Neural progenitor cell (in vitro differentiated cells): ENCODE data around the gene SLMAP. TPM values are rescaled to one million over a fixed set of nuclear protein-coding genes. Genes with fewer than 3 reads are reported as not detected.

ENCODE experiments used
- DNase-seq: peaks from one replicate; pipeline ENCODE4 v3.0.0-alpha.2; 2016; ENCODE audit warnings: low spot score
- H2AFZ ChIP-seq: fragments of 200-600 bp; sonication (generic); replicated peaks from 2 replicates; pipeline ENCODE4 v1.6.1; 2016; ENCODE audit warnings: antibody characterized with exemption
- H3F3A ChIP-seq: fragments of 200-600 bp; sonication (generic); 2 replicates; pipeline ENCODE4 v1.6.1; 2016; ENCODE audit warnings: antibody characterized with exemption, low read depth
- H3K27ac ChIP-seq: fragments of 200-600 bp; sonication (generic); 2 replicates; pipeline ENCODE4 v1.5.1; 2016; ENCODE audit warnings: mild to moderate bottlenecking
- H3K27me3 ChIP-seq: fragments of 200-600 bp; sonication (generic); 2 replicates; pipeline ENCODE4 v1.6.1; 2016; ENCODE audit warnings: mild to moderate bottlenecking, moderate library complexity
- H3K36me3 ChIP-seq: fragments of 200-600 bp; sonication (generic); 2 replicates; pipeline ENCODE4 v1.5.1; 2016
- H3K4me1 ChIP-seq: fragments of 200-600 bp; sonication (generic); 2 replicates; pipeline ENCODE4 v1.6.1; 2016; ENCODE audit warnings: mixed run types
- H3K4me2 ChIP-seq: fragments of 200-600 bp; sonication (generic); 2 replicates; pipeline ENCODE4 v1.6.1; 2016
- H3K4me3 ChIP-seq: fragments of 200-600 bp; sonication (generic); 2 replicates; pipeline ENCODE4 v1.5.1; 2016
- H3K79me2 ChIP-seq: fragments of 200-600 bp; sonication (generic); 2 replicates; pipeline ENCODE4 v1.6.1; 2016; ENCODE audit warnings: low read depth
- H3K9ac ChIP-seq: fragments of 200-600 bp; sonication (generic); 2 replicates; pipeline ENCODE4 v1.6.1; 2016
- H3K9me3 ChIP-seq: fragments of 200-600 bp; sonication (generic); 2 replicates; pipeline ENCODE4 v1.5.1; 2016; ENCODE audit warnings: low read depth
- H4K20me1 ChIP-seq: fragments of 200-600 bp; sonication (generic); 2 replicates; pipeline ENCODE4 v1.6.1; 2016; ENCODE audit warnings: low read depth
- H3K27ac Mint-ChIP-seq: 3 replicates; pipeline ENCODE4 v1.8.0; 2021; ENCODE audit warnings: mixed read lengths
- H3K27me3 Mint-ChIP-seq: 2 replicates; pipeline ENCODE4 v1.8.0; 2022; ENCODE audit warnings: low read depth, mild to moderate bottlenecking, inconsistent platforms, moderate library complexity, mixed read lengths; ENCODE audit not compliant: insufficient read depth
- H3K36me3 Mint-ChIP-seq: 3 replicates; pipeline ENCODE4 v1.8.0; 2021; ENCODE audit warnings: mixed read lengths
- H3K4me1 Mint-ChIP-seq: 3 replicates; pipeline ENCODE4 v1.8.0; 2021; ENCODE audit warnings: mixed read lengths
- H3K4me3 Mint-ChIP-seq: 3 replicates; pipeline ENCODE4 v1.8.0; 2021; ENCODE audit warnings: mild to moderate bottlenecking, moderate library complexity, mixed read lengths
- H3K9me3 Mint-ChIP-seq: 3 replicates; pipeline ENCODE4 v1.8.0; 2020; ENCODE audit warnings: mixed read lengths
- EZH2 ChIP-seq: fragments of 200-600 bp; sonication (generic); IDR thresholded peaks from 2 replicates; pipeline ENCODE4 v1.6.1; 2017; ENCODE audit warnings: antibody characterized with exemption, mild to moderate bottlenecking, moderate library complexity
- EZH2phosphoT487 ChIP-seq: fragments of 200-600 bp; sonication (generic); IDR thresholded peaks from 2 replicates; pipeline ENCODE4 v1.6.1; 2017; ENCODE audit warnings: antibody characterized with exemption
- total RNA-seq: library from RNA; depleted of rRNA; stranded (reverse); fragments of >200 nt; gene quantifications from 2 replicates; pipeline ENCODE4 v1.2.3, GENCODE V29; 2015; ENCODE audit warnings: low replicate concordance
- TF ChIP-seq, protein P1 (sequence below): fragments of 200-600 bp; sonication (generic); IDR thresholded peaks from 2 replicates; pipeline ENCODE4 v1.5.1; 2017; ENCODE audit warnings: antibody characterized with exemption, mild to moderate bottlenecking

Gene SLMAP
- total RNA-seq, 1 donor from 2014 or later: 59.4 TPM

DNA sequence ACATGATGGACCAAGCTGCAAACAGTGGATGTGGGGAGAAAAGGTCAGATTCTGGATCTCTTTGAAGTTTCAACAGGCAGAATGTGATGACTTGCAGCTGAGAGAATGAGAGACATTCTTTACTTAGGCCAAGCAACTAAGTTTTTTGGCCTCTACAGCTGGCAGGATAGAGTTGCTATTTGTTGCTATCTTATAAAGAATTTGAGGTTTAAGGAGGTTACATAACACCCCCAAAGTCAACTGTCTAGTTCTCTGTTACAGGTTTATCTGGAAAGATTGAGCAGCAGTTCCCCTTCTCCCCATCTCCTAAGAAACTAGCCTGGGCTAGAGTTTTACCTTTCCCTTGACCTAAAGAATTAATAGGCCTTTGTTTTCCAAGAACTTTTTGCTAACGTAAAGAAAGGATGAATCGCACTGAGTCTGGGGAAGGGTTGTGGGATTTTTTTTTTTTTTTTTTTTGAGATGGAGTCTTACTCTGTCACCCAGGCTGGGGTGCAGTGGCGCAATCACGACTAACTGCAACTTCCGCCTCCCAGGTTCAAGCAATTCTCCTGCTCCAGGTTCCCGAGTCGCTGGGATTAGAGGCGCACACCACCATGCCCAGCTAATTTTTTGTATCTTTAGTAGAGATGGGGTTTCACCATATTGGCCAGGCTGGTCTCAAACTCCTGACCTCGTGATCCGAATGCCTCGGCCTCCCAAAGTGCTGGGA, 26.6 kb upstream of the SLMAP start:
- H3K27me3 ChIP-seq: no peaks in the 10 kb centered on the region
- no peaks in the 10 kb centered on the region for H3K36me3 ChIP-seq
- no peaks in the 10 kb centered on the region for H3K79me2 ChIP-seq
- no peak for TF ChIP-seq EZH2
- TF ChIP-seq, protein P1, sequence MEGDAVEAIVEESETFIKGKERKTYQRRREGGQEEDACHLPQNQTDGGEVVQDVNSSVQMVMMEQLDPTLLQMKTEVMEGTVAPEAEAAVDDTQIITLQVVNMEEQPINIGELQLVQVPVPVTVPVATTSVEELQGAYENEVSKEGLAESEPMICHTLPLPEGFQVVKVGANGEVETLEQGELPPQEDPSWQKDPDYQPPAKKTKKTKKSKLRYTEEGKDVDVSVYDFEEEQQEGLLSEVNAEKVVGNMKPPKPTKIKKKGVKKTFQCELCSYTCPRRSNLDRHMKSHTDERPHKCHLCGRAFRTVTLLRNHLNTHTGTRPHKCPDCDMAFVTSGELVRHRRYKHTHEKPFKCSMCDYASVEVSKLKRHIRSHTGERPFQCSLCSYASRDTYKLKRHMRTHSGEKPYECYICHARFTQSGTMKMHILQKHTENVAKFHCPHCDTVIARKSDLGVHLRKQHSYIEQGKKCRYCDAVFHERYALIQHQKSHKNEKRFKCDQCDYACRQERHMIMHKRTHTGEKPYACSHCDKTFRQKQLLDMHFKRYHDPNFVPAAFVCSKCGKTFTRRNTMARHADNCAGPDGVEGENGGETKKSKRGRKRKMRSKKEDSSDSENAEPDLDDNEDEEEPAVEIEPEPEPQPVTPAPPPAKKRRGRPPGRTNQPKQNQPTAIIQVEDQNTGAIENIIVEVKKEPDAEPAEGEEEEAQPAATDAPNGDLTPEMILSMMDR: no peak
- TF ChIP-seq EZH2phosphoT487: no peak
- Mint-ChIP-seq H3K27me3 (peaks cover 5% of the 10 kb centered on the region), H3K4me3 (no peak overlapping the region), H3K9me3 (no peaks in the 10 kb centered on the region), H3K27ac (no peak overlapping the region), H3K36me3 (no peaks in the 10 kb centered on the region), H3K4me1 (peaks cover 6% of the 10 kb centered on the region)
- no peak overlapping the region for H3K4me3 ChIP-seq
- H3K9me3 ChIP-seq: no peaks in the 10 kb centered on the region
- H3K9ac ChIP-seq: no peak overlapping the region
- H4K20me1 ChIP-seq: no peaks in the 10 kb centered on the region
- no peak overlapping the region for H3K4me2 ChIP-seq
- H3K27ac ChIP-seq: no peak overlapping the region
- no peak overlapping the region for H2AFZ ChIP-seq
- no peaks in the 10 kb centered on the region for H3F3A ChIP-seq
- H3K4me1 ChIP-seq: no peaks in the 10 kb centered on the region
- DNase-seq: no peak

DNA sequence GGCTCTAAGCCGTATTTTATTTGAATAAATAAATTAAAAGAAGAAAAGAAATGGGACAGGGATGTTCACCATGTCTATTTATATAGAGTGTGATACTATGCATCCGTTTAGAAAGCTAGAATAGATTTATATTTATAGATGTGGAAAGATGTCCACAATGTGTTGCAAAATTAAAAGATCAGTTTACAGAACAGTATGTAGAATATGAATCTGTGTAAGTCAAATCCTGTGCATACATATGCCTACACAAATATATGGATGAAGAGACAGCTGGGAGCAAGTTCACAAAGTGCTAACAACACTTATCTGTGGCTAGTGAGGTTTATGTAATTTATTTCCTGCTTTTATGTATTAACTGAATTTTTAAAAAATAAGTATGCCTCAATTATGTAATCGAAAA, 25.4 kb upstream of the SLMAP start:
- Histone ChIP-seq H3K36me3 (no peaks in the 10 kb centered on the region), H3K4me2 (no peak overlapping the region), H2AFZ (no peak overlapping the region), H3K4me1 (no peaks in the 10 kb centered on the region), H3K27me3 (no peaks in the 10 kb centered on the region), H3K9me3 (no peaks in the 10 kb centered on the region), H3K4me3 (no peak overlapping the region), H3F3A (no peaks in the 10 kb centered on the region), H4K20me1 (no peaks in the 10 kb centered on the region), H3K79me2 (no peaks in the 10 kb centered on the region), H3K27ac (no peak overlapping the region), H3K9ac (no peak overlapping the region)
- DNase-seq: no peak
- Mint-ChIP-seq H3K36me3 (no peaks in the 10 kb centered on the region), H3K4me1 (peaks cover 8% of the 10 kb centered on the region), H3K27ac (no peak overlapping the region), H3K4me3 (no peak overlapping the region), H3K9me3 (no peaks in the 10 kb centered on the region), H3K27me3 (peaks cover 5% of the 10 kb centered on the region)
- TF ChIP-seq EZH2phosphoT487 (no peak), EZH2 (no peak)
- TF ChIP-seq, protein P1: no peak

DNA sequence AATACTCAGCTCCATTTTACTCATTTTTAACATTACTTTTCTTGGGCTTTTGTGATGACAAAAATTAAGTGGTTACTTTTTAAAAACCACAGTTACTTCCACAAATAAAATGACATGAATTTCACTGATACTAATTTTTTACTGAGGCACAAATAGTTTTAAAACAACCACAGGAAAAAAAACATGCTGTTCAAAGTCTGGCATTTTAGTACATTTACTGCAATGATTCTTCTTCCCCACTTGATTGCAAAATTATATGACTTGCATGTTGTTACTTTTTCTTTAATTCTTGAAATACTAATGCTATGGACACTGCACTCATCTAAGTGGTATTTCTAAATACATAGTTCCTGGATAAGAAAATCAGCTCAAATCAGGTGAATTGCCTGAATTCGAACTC, 24.8 kb upstream of the SLMAP start:
- H3K4me2 ChIP-seq: no peak overlapping the region

More for the DNA sequence above, 24.8 kb upstream of the SLMAP start:
- H3K4me1 ChIP-seq: no peaks in the 10 kb centered on the region
- H3K27ac ChIP-seq: no peak overlapping the region
- H3K27ac Mint-ChIP-seq: no peak overlapping the region
- no peak overlapping the region for H3K4me3 Mint-ChIP-seq
- no peaks in the 10 kb centered on the region for H3F3A ChIP-seq
- no peaks in the 10 kb centered on the region for H3K36me3 Mint-ChIP-seq
- H3K9ac ChIP-seq: no peak overlapping the region
- no peaks in the 10 kb centered on the region for H3K36me3 ChIP-seq
- no peaks in the 10 kb centered on the region for H3K9me3 Mint-ChIP-seq
- H3K9me3 ChIP-seq: no peaks in the 10 kb centered on the region
- H4K20me1 ChIP-seq: no peaks in the 10 kb centered on the region
- TF ChIP-seq EZH2phosphoT487: no peak
- TF ChIP-seq, protein P1: no peak
- TF ChIP-seq EZH2: no peak
- peaks cover 8% of the 10 kb centered on the region for H3K4me1 Mint-ChIP-seq
- no peak overlapping the region for H3K4me3 ChIP-seq
- no peaks in the 10 kb centered on the region for H3K79me2 ChIP-seq
- H3K27me3 ChIP-seq: no peaks in the 10 kb centered on the region
- H3K27me3 Mint-ChIP-seq: peaks cover 5% of the 10 kb centered on the region
- no peak overlapping the region for H2AFZ ChIP-seq
- DNase-seq: no peak
